Eye (tissue), 1 donor: Measurements from ENCODE around the gene COIL.

Experiments
- DNase-seq: peaks from one replicate; pipeline ENCODE4 v3.0.0-alpha.2; 2015

Gene COIL

DNA sequence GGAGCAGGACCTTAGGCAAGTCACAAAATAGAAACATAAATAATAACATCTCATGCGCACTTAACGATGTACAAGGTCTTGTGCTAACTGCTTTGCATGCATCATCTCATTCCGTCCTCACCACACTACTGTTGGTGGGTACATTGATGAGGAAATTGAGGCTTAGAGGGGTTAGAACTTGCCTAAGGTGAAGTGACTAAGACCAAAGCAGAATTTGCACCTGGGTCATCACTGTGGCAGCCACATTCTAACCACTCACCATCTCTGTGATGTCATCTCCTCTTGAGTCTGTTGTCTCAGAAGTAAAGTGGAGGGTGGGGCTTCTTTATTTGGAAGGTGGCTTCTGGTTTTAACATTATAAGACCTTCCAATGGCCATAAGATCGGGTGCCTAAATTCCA lies 26.6 kb downstream of the COIL start:
- no peak for DNase-seq

DNA sequence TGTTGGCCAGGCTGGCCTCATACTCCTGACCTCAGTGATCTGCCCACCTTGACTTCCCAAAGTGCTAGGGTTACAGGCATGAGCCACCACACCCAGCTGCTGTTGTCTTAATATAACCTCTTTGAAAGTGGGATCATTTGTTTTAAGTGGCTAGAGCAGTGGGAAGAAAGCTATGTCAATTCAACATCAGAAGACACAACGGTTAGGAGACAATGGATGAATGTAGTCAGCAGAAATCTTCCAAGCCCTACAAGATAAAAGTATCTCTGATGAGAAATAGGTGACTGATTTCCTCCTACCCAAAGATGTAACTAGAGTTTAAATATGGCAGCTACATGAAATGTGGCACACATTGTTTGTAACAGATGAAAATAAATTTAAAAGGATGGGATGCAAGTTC lies 27.0 kb downstream of the COIL start:
- no peak for DNase-seq

DNA sequence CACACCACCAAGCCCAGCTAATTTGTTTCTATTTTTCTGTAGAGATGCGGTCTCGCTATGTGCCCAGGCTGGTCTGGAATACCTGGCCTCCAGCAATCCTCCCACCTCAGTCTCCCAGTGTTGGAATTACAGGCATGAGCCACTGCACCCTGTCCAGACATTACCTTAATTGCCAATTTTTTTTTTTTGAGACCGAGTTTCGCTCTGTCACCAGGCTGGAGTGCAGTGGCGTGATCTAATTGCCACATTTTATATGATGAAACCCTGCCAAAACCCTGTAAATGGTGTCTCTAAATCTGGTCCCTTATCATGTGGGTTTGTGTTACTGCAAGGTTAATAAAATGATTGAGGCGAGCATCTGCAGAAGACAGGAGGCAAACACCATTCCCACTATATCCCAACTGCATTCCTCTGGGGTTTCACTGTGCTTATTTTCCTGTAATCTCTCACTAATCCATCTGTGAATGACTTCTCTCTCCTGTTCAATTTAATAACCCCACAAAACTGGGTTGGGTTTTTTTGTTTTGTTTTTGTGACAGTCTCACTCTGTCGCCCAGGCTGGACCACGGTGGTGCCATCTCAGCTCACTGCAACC lies 27.6 kb downstream of the COIL start:
- no peak for DNase-seq

DNA sequence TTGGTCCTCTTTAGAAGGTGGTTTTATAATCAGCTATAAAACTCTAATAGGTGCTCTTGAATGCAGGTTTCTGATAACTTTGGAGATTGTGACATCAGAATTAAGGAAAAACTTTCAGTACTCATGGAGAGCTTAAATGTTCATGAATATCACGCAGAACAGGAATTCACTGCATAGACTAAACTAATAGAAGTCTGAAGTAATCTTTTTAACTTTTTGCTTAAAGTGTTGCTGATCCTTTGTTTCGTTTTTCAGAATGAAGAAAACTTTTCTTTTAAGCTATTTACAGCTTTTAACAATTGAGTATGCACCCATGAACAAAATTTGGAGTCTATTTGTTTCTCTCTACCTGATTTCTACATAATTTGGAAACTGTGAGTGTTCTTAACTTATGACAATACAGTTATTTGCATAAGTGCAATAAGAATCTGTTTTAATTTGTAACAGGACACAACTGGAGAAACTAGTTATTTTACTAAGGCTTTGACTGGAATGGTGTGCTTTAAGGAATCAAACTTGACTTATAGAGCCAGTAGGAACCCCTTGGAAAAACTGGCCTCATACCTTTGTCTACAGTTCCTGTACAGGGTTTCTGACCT lies 30.0 kb downstream of the COIL start:
- DNase-seq: no peak

DNA sequence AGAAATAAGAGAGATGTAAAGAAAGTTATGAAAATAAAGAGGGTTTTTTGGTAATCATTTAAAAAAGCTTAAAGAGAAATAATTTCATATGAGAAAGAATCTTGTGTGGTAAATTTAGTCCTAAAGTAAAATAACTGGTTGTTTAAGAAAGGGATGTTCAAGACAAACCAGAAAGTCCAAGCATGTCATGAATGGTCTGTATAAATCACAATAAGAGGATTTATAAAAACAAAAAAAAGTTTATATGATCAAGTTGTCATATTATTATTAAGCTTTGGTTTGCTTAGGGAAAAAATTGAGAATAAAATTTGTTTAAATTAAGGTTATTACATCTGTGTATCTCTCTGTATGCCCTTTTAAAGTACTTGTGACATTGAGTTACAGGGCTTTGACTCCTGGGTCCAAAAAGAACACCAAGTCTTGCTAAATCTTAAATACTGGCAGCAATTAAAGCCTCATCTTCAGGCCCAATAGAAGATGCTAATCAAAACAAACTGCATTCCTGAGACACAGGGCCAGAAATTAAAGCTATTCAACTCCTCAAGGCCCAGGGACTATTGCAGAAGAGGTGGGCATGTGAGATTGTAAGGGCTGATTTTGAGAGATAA lies 31.4 kb downstream of the COIL start:
- DNase-seq: no peak

DNA sequence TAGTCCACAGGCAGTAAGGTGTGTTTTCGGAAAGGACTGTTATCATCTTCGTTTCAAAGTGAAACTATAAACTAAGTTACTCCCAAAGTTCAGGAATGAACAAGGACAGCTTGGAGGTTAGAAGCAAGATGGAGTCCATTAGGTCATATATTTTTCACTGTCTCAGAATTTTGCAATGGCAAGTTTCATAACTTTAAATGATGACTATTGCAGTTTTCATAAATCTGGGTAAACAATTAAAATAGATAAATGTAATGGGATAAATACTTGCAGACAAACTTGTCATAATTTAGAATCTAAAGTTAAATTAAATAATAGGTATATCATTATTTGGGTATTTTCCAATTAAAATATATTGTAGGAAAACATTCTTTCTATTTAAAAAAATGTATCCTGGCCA lies 32.3 kb downstream of the COIL start:
- DNase-seq: no peak

DNA sequence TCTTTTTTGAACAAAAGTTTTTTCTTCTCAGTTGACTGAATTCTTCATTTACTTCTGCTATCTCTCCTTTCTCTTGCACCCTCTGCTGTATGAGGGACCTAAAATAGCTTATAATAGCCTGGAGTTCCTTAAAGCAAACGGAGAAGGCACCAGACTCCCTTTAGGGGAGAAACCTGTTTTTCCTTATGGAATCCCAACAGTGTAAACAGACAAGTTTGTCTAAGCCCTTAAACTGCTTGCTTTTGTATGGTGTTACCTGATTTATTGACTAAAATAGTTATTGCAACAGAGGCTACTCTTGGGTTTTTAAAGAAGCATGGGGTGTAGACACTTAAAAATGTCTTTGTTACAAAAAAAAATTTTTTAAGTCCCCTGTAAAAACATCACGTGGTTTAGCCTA lies 34.1 kb downstream of the COIL start:
- no peak for DNase-seq

DNA sequence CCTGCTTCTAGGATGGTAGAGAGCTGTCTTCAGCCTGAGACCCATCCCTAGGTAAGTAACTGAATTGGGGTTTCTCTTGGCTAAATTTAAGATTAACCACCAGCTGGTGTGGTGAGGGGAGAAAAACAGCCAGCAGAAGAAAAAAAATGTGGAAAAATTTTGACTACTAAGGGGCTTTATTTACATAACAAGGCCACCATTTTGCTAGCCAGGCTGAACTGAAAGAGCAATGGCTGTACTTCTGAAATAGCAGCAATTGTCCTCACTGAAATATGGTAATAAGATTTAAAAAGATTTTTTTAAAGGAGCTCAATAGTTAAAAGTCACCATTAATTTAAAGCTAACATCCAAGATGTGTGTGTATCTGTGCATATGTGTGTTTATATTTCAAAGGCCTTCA lies 34.6 kb downstream of the COIL start:
- DNase-seq: no peak

DNA sequence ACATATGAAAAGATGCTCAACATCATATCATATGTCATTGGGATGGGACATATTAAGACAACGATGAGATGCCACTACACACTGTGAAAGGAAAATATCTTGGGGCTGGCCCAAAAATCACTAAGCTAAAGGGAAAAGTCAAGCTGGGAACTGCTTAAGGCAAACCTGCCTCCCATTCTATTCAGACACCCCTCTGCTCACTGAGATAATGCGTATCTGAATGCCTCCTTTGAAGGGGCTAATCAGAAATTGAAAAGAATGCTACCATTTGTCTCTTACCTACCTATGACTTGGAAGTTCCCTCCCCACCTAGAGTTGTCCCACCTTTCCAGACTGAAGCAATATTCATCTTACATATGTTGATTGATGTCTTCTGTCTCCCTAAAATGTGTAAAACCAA lies 35.8 kb downstream of the COIL start:
- DNase-seq: no peak

DNA sequence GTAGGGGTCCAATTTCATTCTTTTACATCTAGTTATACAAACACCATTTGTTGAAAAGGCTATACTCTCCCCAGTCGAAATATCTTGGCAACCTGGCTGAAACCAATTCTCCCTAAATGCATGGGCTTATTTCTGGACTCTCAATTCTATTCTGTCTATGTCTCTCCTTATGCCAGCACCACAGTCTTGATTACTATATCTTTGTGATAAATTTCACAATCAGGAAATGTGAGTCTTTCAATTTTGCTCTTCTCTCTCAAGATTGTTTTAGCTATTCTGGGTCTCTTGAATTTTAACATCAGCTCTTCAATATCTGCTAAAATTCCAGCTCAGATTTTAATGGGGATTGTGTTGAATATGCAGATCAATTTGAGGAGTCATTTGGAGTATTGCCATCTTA lies 41.1 kb downstream of the COIL start:
- no peak for DNase-seq

DNA sequence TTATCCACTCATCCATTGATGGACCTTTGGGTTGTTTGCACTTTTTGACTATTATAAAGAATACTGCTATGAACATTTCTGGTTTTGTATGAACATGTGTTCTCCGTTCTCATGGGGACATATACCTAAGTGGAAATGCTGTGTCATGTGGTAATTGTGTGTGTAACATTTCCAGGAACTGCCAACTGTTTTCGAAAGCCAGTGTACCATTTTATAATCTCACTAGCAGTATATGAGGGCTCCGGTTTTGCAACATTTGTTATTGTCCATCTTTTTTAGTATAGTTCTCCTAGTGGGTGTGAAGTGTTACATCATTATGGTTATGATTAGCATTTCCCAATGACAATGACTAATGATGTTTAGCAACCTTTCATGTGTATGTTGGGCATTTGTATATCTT lies 41.9 kb downstream of the COIL start:
- no peak for DNase-seq

DNA sequence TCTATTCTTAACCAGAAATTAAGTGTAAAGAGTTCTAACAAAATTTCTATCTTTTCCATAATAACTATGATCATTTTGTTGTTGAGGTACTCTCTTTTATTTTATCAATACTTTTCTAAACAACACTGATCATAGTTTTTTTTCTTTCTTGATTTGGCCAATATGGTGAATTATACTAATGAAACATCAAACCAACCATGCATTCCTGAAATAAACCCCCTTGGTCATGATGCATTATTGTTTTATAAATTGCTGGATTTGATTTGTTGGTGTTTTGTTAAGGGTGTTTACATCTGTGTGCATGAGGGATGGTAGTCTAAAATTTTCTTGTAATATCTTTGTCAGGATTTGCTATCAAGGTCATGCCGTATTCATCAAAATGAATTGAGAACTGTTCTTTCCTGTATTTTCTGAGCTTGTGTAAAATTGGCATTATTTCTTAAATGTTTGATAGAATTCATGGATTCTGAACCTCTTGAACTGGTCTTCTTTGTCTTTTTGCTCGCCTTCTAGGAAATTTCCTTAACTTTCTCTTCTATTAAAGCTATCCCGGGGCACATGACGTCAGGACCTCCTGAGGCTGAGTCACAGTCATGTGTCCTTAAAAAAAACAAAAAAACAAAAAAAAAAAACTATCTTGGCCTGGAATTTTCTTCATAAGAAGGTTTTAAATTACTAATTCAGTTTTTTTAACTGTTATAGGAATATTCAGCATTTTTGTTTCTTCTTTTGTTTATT lies 43.1 kb downstream of the COIL start:
- DNase-seq: no peak

DNA sequence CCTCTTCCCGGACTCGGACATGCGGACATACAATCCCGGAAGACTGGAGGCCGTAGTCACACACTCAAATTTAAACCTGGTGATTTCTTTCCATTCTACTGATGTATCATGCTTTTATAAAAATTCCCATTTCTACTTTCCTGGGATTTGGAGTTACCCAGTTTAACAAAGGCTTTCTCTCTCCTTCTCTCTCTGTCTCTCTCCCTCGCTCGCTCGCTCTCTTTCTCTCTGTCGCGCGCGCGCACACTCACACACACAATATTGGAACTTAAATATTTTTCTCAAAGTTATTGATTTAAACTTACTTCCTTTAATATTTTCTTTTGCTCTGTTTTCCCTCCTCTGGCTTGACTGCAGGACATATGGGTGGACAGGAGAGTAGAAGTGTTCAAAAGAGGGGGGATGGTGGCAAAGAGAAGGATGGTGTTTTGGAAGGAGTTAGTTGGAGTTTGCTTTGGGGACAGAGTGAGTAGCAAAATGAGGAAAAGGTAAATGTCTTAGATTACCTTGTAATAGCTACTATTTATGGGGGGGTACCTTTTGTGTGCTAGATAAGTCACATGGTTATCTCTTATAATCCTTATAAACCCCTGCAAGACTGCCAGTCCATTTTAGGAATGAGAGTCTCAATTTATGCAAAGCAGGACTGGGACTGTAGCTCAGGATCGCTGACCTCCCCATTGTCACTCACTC lies 46.1 kb downstream of the COIL start:
- no peak for DNase-seq

DNA sequence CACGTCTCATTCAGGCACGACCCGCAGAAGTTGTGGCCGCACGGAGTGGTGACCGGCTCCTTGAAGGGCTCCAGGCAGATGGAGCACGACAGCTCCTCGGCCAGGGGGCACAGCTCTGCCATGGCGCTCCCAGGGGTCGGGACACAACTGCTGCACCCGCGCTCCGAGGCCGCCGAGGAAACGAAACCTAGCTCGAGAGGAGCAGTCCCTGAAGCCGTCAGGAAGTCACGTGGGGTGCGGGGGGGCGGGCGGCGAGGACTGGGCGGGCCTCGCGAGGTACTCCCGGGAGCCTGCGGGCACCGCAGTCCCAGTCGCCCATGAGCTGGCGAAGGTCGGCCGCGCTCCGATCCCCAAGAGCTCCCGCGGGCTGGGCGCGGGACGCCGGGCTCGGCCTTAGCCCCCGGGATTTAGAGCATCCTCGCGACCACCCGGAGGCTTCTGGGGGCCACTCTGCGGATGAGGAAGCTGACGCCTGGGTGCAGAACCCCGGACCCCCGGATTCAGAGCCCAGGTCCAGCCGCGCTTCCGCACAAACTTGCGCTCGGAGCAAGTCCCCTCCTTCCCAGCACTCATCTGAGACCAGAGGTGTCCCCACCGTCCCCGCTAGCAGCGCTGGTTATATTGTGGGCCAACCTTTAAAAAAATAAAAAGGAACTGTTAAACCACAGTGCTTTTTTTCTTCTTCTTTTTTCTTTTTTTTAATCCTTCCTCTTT lies 46.8 kb downstream of the COIL start, which contains the start of gene TRIM25:
Gene TRIM25 (minus strand): TSS at position 183 of the 714 bp plus-strand sequence. CDS start 61 bp downstream, at position 122.
- peak; percentile 89 for DNase-seq

DNA sequence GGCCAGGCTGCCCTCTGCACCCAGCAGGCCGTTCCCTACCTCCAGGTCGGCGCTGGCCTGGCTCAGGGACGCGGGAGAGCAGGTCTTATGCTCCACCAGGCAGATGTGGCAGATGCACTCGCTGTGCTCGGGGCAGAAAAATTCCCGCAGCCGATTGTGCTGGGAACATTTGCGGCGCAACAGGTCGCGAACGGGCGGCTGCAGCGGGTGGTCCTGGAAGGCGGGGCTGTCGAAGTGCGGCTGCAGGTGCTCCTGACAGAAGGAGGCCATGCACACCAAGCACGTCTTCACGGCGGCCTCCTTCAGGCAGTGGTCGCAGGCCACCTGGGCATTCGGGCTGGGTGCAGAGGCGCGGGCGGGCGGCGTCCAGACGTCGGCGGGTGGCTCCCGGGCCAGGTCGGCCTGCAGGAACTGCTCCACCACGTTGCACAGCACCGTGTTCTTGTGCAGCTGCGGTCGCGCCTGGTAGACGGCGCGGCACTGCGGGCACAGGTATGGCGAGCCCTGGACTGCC lies 47.4 kb downstream of the COIL start:
- DNase-seq: peak; percentile 57

DNA sequence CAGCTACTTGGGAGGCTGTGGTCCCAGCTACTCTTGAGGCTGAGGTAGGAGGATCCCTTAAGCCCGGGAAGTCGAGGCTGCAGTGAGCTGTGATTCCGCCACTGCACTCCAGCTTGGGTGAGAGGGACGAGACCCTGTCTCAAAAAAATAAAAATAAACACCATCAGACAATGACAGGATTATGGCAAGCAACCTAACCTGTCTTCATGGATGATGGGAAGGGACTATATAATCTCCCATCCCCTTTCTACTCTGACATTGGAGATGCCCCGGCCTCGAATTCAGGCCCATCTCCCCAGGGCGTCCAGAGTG lies 47.9 kb downstream of the COIL start:
- no peak for DNase-seq

DNA sequence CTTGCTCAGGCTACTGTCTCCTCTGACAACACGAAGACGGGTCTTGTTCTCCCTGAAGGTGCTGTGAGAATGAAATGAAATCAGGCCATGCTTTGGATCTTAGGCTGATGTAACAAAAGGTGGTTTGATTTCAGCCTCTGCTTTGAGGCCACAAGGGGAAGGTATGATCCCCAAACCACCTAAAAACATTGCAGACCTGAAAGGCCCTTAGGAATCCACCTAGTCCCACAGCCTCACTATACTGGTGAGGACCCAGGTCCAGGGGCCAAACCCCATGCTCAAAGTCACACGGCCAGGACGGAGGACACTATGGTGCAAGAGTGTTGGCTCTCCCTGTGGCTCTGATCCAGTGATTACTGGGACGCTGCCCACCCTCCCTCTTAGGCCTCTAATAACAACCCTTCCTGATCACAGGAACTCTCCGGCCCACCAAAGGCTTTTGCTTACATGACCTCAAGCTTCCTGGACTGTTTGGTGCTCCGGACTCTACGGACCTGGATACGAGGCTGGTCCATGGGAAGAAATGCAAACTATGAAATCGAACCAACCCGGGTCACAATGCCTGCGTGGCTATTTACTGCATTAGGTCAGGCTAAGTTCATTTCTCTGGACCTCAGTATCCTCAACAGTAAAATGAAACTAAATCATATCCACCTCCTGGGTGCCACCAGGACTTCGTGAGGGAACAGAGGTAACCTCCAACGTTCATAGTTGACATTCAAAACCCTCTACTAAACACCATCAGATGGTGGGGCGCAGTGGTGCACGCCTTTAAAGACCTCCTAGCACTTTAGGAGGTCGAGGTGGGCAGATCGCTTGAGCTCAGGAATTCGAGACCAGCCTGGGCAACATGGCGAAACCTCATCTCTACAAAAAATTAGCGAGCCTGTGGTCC lies 48.5 kb downstream of the COIL start:
- DNase-seq: no peak

DNA sequence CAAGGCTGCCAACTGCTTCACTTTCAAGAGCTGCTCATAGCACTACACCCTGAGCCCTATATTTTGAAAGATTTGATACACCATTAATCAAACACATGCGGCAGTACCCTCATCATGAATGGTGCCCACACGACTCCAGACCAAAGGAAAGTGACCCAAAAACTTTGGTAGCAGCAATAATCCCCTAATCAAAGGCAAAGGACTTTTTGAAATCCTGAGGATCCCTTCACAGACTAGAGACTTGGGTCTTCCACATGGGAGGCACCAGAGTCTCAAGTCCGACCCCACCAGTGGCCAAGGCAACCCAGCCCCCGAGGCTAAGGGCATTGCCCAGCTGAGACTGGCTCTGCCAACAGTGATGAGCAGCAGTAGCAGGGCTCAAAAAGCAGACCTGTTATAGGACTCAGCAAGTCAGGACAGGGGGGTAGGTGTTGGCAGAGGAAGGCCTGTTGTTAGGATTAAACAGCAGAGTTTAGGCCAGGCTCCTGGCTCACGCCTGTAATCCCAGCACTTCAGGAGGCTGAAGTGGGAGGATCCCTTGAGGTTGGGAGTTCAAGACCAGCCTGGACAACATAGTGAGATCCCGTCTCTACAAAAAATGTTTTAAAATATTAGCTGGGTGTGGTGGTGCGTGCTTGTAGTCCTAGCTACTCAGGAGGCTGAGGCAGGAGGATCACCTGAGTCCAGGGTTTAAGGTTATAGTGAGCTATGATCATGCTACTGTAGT lies 50.2 kb downstream of the COIL start:
- no peak for DNase-seq

DNA sequence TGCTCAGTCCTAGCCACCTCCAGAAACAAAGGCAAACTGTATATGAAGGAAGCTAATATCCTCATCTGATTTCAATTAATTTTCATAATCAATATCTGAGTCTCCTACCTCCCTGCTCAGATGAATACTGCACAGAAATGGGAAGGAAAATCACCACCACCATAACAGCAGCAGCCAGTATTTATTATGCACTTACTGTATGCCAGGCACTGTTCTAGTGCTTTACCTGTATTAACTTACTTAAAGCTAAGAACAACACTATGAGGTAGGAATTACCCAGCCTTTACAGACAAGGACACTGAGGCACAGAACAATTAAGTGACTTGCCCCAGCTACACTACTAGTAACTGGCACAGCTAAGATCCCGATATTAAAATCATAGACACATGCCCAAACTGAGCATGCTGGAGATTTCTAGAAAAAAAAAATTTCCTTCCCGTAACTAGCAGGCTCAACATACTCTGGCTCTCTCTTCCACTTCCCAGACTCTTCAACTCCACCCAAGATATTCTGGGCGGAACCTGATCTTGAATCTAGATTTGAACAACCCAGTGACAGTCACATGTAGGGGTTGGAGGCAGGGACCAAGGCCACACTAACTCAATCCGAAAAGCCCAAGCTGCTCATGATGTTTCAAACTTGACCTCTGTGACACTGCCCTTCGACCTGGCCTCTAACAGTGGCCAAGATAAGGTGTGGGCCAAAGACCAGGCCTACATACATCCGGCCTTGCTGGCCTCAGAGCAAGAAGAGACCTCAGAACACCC lies 50.9 kb downstream of the COIL start:
- DNase-seq: no peak

DNA sequence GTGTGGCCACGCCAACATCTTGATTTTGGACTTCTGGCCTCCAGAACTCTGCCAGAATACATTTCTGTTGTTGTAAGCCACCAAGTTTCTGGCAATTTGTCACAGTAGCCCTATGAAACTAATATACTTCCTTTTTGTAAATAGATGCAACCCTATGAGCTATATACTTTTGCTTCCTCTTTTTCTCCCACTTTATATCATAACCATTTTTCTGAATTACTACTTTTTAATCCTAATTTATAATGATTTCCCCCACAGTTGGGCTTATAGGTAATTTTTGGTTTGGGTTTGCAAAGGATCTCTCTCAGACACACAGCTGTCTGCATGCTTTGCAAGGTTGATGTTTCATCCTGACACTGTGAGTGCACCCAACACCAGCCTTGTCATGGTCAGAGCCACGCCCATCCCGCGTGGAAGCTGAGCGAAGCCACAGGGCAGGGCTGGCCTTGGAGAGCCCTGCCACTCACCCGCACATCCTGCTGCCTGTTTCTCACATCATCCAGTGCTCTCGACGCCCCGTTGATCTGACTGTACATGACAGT lies 52.8 kb downstream of the COIL start:
- DNase-seq: peak; percentile 40
